ENCODE data around the gene DAGLA. TPM values are rescaled to one million over a fixed set of nuclear protein-coding genes. Genes with fewer than 3 reads are reported as not detected.

DAGLA gene
- total RNA-seq, 1 experiment from 2014 or later, result 4.5 TPM

DNA sequence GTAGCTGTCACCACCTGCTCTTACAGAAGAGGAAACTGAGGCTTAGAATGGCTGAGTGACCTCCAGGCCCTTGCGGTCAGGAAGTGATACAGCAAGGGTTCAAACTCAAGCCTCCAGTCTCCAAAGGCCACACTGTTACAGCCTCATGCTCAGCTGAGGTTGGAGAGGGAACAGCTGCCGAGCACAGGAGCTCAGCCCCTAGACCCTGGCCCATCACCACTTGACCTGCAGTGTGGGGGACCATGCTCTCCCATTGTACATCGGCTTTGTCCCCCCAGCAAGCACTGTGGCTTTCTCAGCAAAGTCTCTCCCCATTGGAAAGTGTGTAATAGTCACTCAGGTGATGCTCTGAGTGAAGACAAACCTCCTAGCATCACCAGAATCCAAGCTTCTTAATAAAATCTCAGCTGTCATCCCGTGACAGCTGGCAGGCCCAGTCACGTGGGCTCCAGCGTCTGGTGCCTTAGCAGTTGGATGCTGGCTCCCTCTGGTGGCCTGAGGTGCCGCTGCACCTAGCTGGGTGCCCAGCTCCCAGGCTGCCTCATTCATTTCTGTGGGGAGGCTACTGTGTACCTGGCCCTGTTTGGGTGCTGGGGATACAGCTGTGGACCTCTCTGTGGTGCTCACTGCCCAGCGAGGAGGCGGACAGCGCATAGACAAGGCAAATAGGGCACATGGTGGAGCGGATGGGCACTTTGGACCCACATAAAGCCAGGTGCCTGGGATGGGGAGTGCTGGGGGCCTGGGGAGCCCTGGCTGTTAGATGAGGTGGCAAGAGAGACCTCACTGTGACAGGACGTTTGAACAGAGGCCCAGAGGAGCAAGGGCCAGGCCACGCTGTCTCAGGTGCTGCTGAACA, 53.2 kb downstream of the DAGLA start:
- Histone ChIP-seq H2AK5ac (ENCODE audit: insufficient read length, low read length) (no peak overlapping the region), H3K4ac (ENCODE audit: low read depth, low read length) (no peak overlapping the region), H3T11ph (ENCODE audit: low read length) (no peak overlapping the region), H2BK5ac (ENCODE audit: insufficient read length, low read length) (no peak overlapping the region), H3K79me2 (ENCODE audit: insufficient read depth, low read length) (no peaks in the 10 kb centered on the region), H2BK15ac (ENCODE audit: low read depth, low read length) (no peak overlapping the region), H3K4me2 (ENCODE audit: insufficient read depth, insufficient read length, low read length) (no peak overlapping the region), H2BK120ac (ENCODE audit: low read depth, low read length, poor library complexity, severe bottlenecking) (no peak overlapping the region), H3K18ac (ENCODE audit: insufficient read length, low read depth, low read length) (no peak overlapping the region), H3K4me1 (ENCODE audit: insufficient read depth, low read length) (no peaks in the 10 kb centered on the region), H3K27me3 (ENCODE audit: insufficient read depth, low read length) (no peaks in the 10 kb centered on the region), H3K23me2 (ENCODE audit: insufficient read length, low read depth, low read length, poor library complexity, severe bottlenecking) (no peaks in the 10 kb centered on the region), H3K9ac (ENCODE audit: extremely low read depth, insufficient read length, low read length) (no peak overlapping the region), H3K9me3 (ENCODE audit: control insufficient read depth, low read depth, low read length) (no peaks in the 10 kb centered on the region), H4K20me1 (ENCODE audit: control insufficient read depth, insufficient read depth, insufficient read length) (no peaks in the 10 kb centered on the region), H3K79me1 (ENCODE audit: insufficient read depth, low read depth, low read length, poor library complexity, severe bottlenecking) (no peaks in the 10 kb centered on the region), H3K14ac (ENCODE audit: insufficient read depth, low read length) (no peak overlapping the region), H2AFZ (ENCODE audit: low read length) (no peak overlapping the region), H2BK12ac (ENCODE audit: insufficient read length, low read depth, low read length) (no peak overlapping the region), H3K56ac (ENCODE audit: insufficient read length, low read depth, low read length) (no peak overlapping the region), H3K27ac (ENCODE audit: insufficient read length, low read depth, low read length) (no peak overlapping the region), H4K5ac (ENCODE audit: insufficient read length, low read depth, low read length) (no peak overlapping the region), H4K8ac (replicated peaks; ENCODE audit: insufficient read length, low read depth, low read length) (no peak overlapping the region), H4K91ac (ENCODE audit: insufficient read length, low read depth, low read length) (no peak overlapping the region), H3K23ac (ENCODE audit: insufficient read length, low read depth, low read length) (no peak overlapping the region), H2BK20ac (ENCODE audit: low read depth, low read length, poor library complexity, severe bottlenecking) (no peak overlapping the region)
- DNase-seq, result peak; percentile 81
- no peaks in the 10 kb centered on the region; the same call in 1 of the 2 replicates for H3K27me3 Mint-ChIP-seq (ENCODE audit: low read depth)
- TF ChIP-seq, protein P1, sequence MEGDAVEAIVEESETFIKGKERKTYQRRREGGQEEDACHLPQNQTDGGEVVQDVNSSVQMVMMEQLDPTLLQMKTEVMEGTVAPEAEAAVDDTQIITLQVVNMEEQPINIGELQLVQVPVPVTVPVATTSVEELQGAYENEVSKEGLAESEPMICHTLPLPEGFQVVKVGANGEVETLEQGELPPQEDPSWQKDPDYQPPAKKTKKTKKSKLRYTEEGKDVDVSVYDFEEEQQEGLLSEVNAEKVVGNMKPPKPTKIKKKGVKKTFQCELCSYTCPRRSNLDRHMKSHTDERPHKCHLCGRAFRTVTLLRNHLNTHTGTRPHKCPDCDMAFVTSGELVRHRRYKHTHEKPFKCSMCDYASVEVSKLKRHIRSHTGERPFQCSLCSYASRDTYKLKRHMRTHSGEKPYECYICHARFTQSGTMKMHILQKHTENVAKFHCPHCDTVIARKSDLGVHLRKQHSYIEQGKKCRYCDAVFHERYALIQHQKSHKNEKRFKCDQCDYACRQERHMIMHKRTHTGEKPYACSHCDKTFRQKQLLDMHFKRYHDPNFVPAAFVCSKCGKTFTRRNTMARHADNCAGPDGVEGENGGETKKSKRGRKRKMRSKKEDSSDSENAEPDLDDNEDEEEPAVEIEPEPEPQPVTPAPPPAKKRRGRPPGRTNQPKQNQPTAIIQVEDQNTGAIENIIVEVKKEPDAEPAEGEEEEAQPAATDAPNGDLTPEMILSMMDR (conservative IDR thresholded peaks at IDR 0.05), result peak; percentile 99
- no peaks in the 10 kb centered on the region for H3K9me3 Mint-ChIP-seq
- H3K27ac Mint-ChIP-seq, result peak overlapping the region in 2 of 3 experiments; percentile 85 to 92; a peak in 3 of 7 replicates
- peaks cover 3 to 22% (median 15%) of the 10 kb centered on the region in 3 experiments; a peak in 6 of 7 replicates for H3K36me3 Mint-ChIP-seq (ENCODE audit: insufficient read depth in 1 of 3, low read depth in 3 of 3)
- H3K4me1 Mint-ChIP-seq, result peaks cover 2 to 5% of the 10 kb centered on the region in 2 experiments; a peak in 2 of 4 replicates
- no CpG with 5 or more reads among the region's 13 CpGs for whole genome bisulfite sequencing (ENCODE audit: extremely low coverage, insufficient read length, low lambda C conversion rate)
- H3K4me3 Mint-ChIP-seq, result no peak overlapping the region

All from H9 (cell line).